Measurements from ENCODE around the gene CCDC179.

GRCh38 chr11:22807855-22808570 is 52.3 kb downstream of the CCDC179 start:
- TF ChIP-seq CTCF (conservative IDR thresholded peaks at IDR 0.05) (no peak), EZH2 (IDR thresholded peaks at IDR 0.05; ENCODE audit: low read depth) (no peak)
